DOHH2 (cell line): ENCODE measurements around the gene MFN2.

Source experiments
- CTCF ChIP-seq: fragments of 200-600 bp; sonication (generic); IDR thresholded peaks from one replicate; pipeline ENCODE4 v1.5.1; 2014; ENCODE audit warnings: antibody characterized with exemption, mild to moderate bottlenecking, low read depth, low read length; ENCODE audit not compliant: poor library complexity, severe bottlenecking
- EZH2phosphoT487 ChIP-seq: fragments of 200-600 bp; sonication (generic); IDR thresholded peaks from 2 replicates; pipeline ENCODE4 v1.6.1; 2017; ENCODE audit warnings: borderline replicate concordance, mild to moderate bottlenecking, antibody characterized with exemption, low read length, moderate library complexity, mixed read lengths

- TF ChIP-seq CTCF = no peak
- no peak for TF ChIP-seq EZH2phosphoT487
Observed at GRCh38 chr1:11989669-11990068, 9.4 kb downstream of the MFN2 start.
